ENCODE results near the gene PAOX. TPM values are rescaled to one million over a fixed set of nuclear protein-coding genes. Genes with fewer than 3 reads are reported as not detected.

The PAOX gene
- polyA plus RNA-seq, 2 of the 4 experiments (the other 2 are of a cell fraction) = 1.6 to 2.3 TPM

DNA sequence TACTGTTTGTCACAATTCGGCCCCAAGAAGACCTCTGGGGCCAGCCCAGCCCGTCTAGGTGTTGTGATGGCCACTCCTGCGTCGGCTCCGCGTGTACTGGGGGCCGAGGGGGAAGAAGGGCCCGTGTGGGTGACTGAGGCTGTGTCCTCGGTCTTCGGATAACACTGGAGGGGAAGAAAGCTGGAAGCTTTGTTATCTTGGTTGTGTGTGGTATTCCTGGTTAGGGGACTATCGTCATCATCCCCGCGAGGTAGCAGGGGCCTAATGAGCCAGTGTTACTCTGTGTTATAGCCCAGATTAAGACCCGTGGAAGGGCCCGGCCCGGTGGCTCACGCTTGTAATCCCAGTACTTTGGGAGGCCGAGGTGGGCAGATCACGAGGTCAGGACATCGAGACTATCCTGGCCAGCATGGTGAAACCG lies 15.7 kb downstream of the PAOX start:
- WGBS (ENCODE audit: missing lambda C conversion rate) = 30% methylated on average over 21 of the region's 21 CpGs
- Histone ChIP-seq H3K4me1 (peaks cover 14% of the 10 kb centered on the region; the same call in 2 of the 3 replicates), H3K4me3 (peak overlapping the region; percentile 63), H3K27ac (peak overlapping the region; percentile 85 to 97), H3K4me2 (peak overlapping the region; percentile 83), H3K9me3 (no peaks in the 10 kb centered on the region)
- POLR2A ChIA-PET = no interaction called here
- TF ChIP-seq NPAS2 (CRISPR knock-in tag; IDR thresholded peaks at IDR 0.05; ENCODE audit: borderline replicate concordance) = no peak
- ATAC-seq = peak in 1 of 2 experiments; percentile 4; a peak in 4 of 6 replicates
- CTCF ChIA-PET = interaction anchor here (0.6 to 1.5 kb wide), 2 partner anchors 65 kb away, joined by 3 to 4 read pairs; no protein-coding TSS in a partner anchor
- no peak for FAIRE-seq
- DNase-seq (ENCODE audit: low read depth in 1 of 2, low spot score in 1 of 2) = no peak

DNA sequence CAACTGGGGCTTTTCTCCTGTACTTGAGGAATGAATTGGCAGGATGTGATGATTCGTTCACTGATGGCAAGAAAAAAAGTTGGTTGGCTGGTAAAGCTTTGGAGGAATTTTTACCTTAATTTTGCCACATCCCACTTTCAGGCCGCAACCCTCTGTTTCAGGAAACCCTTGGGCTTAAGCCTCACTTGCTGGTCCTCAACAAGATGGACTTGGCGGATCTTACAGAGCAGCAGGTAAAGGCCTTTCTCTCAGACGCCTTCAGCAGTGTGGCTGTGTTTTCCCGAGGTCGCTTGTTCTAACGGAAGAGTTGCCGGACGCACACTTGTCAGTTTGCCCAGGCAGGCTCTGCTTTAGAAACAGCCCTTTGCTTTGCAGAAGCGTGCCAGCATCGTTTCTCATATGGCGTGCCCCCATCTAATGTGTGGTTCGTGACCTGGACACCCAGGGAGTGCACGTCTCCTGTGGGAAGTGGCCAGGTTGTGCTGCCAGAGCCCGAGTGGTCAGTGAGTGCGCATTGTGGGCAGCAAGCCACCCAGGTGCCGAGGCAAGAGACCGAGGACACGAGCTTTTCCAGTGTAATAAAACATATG lies 17.1 kb downstream of the PAOX start:
- no peak overlapping the region for H3K4me3 ChIP-seq
- peaks cover 10% of the 10 kb centered on the region; the same call in 2 of the 3 replicates for H3K4me1 ChIP-seq
- no peaks in the 10 kb centered on the region for H3K9me3 ChIP-seq
- CTCF ChIA-PET = interaction anchor here (1.1 kb wide), 1 partner anchor 66 kb away, joined by 7 read pairs; no protein-coding TSS in a partner anchor
- no peak for ATAC-seq
- DNase-seq (ENCODE audit: low read depth in 1 of 2, low spot score in 1 of 2) = no peak
- TF ChIP-seq, protein P1, sequence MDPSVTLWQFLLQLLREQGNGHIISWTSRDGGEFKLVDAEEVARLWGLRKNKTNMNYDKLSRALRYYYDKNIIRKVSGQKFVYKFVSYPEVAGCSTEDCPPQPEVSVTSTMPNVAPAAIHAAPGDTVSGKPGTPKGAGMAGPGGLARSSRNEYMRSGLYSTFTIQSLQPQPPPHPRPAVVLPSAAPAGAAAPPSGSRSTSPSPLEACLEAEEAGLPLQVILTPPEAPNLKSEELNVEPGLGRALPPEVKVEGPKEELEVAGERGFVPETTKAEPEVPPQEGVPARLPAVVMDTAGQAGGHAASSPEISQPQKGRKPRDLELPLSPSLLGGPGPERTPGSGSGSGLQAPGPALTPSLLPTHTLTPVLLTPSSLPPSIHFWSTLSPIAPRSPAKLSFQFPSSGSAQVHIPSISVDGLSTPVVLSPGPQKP (IDR thresholded peaks at IDR 0.05; ENCODE audit: low read depth, low read length) = no peak
- TF ChIP-seq MAZ (IDR thresholded peaks at IDR 0.05; ENCODE audit: borderline replicate concordance, low read depth, low read length) = no peak
- no peak for TF ChIP-seq HOXB13 (CRISPR knock-in tag; IDR thresholded peaks at IDR 0.05; ENCODE audit: low read depth)
- WGBS (ENCODE audit: missing lambda C conversion rate) = 94% methylated on average over 19 of the region's 19 CpGs
- no peak overlapping the region for H3K4me2 ChIP-seq
- no peak for FAIRE-seq
- H3K27ac ChIP-seq = no peak overlapping the region
- POLR2A ChIA-PET = no interaction called here

DNA sequence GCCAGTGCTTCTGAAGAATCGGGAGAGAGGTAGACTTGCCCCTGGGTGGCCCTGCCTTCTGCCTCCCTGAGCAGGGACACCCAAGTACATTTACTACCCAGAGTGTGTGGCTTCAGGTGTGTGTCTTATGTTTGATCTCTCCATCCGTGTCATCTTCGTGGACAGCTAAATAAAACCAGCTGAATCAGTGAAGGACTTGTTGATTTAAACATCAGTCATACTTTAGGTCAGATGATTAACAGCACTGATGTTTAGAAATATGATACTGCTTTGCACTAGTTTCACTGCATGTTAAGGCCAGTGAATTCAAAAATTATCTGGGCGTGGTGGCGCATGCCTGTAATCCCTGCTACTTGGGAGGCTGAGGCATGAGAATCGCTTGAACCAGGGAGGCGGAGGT lies 18.9 kb downstream of the PAOX start:
- Histone ChIP-seq H3K4me3 (no peak overlapping the region), H3K27ac (no peak overlapping the region), H3K4me1 (peaks cover 10% of the 10 kb centered on the region; the same call in 2 of the 3 replicates), H3K4me2 (no peak overlapping the region), H3K9me3 (no peaks in the 10 kb centered on the region)
- TF ChIP-seq ZFP36 (IDR thresholded peaks at IDR 0.05; ENCODE audit: borderline replicate concordance, partially characterized antibody) = no peak
- TF ChIP-seq HOXB5 (CRISPR knock-in tag; IDR thresholded peaks at IDR 0.05) = no peak
- TF ChIP-seq TFCP2L1 (CRISPR knock-in tag; IDR thresholded peaks at IDR 0.05) = no peak
- no peak for TF ChIP-seq ZC3H11A (IDR thresholded peaks at IDR 0.05)
- no peak for TF ChIP-seq JUN (IDR thresholded peaks at IDR 0.05)
- no peak for TF ChIP-seq GATA3 (IDR thresholded peaks at IDR 0.05; ENCODE audit: borderline replicate concordance)
- no peak for TF ChIP-seq ZSCAN20 (CRISPR knock-in tag; IDR thresholded peaks at IDR 0.05)
- no peak for TF ChIP-seq POLR2A (IDR thresholded peaks at IDR 0.05; ENCODE audit: low read length)
- TF ChIP-seq, protein P2, sequence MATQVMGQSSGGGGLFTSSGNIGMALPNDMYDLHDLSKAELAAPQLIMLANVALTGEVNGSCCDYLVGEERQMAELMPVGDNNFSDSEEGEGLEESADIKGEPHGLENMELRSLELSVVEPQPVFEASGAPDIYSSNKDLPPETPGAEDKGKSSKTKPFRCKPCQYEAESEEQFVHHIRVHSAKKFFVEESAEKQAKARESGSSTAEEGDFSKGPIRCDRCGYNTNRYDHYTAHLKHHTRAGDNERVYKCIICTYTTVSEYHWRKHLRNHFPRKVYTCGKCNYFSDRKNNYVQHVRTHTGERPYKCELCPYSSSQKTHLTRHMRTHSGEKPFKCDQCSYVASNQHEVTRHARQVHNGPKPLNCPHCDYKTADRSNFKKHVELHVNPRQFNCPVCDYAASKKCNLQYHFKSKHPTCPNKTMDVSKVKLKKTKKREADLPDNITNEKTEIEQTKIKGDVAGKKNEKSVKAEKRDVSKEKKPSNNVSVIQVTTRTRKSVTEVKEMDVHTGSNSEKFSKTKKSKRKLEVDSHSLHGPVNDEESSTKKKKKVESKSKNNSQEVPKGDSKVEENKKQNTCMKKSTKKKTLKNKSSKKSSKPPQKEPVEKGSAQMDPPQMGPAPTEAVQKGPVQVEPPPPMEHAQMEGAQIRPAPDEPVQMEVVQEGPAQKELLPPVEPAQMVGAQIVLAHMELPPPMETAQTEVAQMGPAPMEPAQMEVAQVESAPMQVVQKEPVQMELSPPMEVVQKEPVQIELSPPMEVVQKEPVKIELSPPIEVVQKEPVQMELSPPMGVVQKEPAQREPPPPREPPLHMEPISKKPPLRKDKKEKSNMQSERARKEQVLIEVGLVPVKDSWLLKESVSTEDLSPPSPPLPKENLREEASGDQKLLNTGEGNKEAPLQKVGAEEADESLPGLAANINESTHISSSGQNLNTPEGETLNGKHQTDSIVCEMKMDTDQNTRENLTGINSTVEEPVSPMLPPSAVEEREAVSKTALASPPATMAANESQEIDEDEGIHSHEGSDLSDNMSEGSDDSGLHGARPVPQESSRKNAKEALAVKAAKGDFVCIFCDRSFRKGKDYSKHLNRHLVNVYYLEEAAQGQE (IDR thresholded peaks at IDR 0.05) = no peak
- TF ChIP-seq HOXB13 (CRISPR knock-in tag; IDR thresholded peaks at IDR 0.05; ENCODE audit: low read depth) = no peak
- TF ChIP-seq SMC3 (IDR thresholded peaks at IDR 0.05) = no peak
- no peak for TF ChIP-seq HEYL (CRISPR knock-in tag; IDR thresholded peaks at IDR 0.05)
- no peak for TF ChIP-seq MYC (IDR thresholded peaks at IDR 0.05; ENCODE audit: borderline replicate concordance, low read length)
- no peak for TF ChIP-seq CHD2 (IDR thresholded peaks at IDR 0.05; ENCODE audit: low read length, partially characterized antibody)
- no peak for TF ChIP-seq NPAS2 (CRISPR knock-in tag; IDR thresholded peaks at IDR 0.05; ENCODE audit: borderline replicate concordance)
- FAIRE-seq (no peak), ATAC-seq (no peak), DNase-seq (ENCODE audit: low read depth in 1 of 2, low spot score in 1 of 2) (no peak)
- WGBS (ENCODE audit: missing lambda C conversion rate) = 96% methylated on average over 7 of the region's 7 CpGs
- CTCF ChIA-PET = interaction anchor here (1.1 kb wide), 1 partner anchor 69 kb away, joined by 3 read pairs; no protein-coding TSS in a partner anchor
- POLR2A ChIA-PET = no interaction called here

Data from A549 (cell line).